GM21619 (cell line): ENCODE data around the gene CTTN.

Experiments used
- ATAC-seq: cut with Tn5 transposase; IDR thresholded peaks from one replicate; pipeline ENCODE4 v1.9.1; 2021; ENCODE audit not compliant: unreplicated experiment

CTTN gene

DNA sequence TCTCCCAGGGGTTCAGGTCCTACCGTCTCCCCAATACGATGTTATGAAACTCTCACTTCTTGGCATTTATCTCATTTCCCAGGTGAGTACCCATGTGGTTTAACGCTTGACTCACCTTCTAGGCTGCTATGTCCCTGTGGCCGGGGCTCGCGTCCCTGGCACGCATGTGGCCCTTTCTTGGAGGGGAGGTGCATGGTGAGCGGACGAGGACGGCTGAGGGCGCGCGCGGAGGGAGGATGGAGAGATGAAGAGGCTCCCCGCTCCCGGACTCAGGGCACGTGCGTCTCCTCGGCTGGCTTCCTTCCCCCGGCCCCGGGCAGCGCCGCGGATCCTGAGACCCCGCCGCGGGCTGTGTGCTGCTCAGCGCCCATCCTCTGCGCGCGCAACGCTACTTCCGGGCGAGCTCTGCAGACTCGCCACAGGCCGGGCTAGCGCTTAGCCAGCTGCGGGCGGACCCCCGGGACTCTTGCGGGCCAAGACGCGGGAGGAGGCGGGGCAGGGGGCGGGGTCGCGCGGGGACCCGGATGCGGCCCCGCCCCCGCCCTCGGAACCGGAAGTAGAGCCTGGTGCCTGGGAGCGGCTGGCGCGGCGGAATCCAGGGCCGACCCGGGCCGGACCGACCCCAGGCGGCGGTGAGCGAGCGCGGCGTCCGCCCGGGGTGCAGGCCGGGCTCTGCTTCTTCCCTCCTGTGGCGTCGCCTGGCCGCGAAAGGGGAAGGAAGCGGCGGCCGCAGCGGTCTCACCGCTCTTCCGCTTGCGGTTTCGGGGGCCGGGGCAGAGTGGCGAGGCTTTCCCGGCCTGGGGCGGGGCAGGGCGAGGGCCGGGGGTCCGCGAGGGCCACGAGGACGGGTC, at the start of gene CTTN:
Gene CTTN, plus strand, starts transcription at position 547 of the 851 bp plus-strand sequence. CDS start 8,769 bp downstream, outside the sequence.
- ATAC-seq, result no peak

DNA sequence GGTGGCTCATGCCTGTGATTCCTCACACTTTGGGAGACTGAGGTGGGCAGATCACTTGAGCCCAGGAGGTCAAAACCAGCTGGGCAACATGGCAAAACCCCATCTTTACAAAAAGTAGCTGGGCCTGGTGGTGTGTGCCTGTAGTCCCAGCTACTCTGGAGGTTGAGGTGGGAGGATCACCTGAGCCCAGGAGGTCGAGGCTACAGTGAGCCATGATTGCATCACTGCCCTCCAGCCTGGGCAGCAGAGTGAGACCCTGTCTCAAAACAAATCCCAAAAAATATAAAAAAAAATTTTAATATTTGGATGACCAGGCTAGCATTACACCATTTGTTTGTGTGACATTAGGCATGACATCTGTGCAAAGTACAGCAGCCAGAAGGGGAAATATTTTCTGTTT, 49.7 kb upstream of the CTTN start:
- ATAC-seq, result no peak

DNA sequence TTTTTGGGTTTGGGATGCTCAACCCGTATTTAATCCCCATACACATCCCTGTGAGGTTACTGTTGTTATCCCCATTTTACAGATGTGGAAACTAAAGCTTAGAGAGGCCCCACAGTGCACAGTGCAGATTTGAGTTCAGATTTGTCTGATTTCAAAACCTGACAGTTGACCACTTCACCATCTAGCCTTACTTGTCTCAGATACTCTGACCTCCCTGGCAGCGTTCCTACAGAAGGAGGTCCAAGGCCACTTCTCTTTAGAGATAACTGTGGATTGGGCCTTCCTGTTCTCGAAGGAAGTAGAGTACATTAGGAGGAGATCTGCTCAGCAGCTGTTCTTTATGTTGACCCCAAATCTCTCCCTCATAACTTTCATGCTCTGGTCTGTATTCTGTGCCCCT, 46.7 kb upstream of the CTTN start:
- ATAC-seq, result no peak

DNA sequence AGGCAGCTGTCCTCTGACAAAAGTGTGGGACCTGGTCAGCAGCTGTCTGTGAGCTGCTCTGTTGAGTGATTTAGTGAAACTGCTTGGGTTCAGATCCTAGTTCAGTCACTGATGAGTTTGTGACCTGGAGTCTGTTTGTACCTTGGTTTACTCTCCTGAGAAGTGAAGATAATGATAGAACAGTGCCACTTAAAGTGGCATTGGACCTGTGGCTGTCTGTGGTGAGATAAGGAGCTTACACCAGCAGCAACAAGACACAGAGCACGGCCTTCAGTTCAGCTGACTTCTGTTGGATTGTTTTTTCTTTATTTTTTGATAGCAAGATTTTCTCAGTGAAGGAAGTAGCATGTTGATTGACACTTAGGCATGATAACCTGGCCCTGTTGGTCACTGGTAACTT, 46.2 kb upstream of the CTTN start:
- no peak for ATAC-seq

DNA sequence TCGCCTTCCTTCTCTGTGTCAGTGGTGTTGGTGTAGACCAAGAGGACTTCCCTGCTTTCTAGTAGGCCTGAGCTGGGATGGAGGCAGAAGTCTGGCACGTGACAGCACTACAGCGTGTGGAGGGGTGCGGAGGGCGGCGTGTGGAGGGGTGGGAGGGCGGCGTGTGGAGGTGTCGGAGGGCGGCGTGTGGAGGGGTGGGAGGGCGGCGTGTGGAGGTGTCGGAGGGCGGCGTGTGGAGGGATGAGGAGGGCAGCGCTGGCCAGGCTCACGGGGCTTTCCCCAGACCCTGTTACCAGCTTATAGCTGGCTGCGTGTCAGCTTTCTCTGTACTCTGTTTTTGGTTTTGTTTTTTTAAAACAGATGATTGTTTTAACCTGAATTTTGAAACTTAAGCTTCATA, 45.7 kb upstream of the CTTN start:
- no peak for ATAC-seq

DNA sequence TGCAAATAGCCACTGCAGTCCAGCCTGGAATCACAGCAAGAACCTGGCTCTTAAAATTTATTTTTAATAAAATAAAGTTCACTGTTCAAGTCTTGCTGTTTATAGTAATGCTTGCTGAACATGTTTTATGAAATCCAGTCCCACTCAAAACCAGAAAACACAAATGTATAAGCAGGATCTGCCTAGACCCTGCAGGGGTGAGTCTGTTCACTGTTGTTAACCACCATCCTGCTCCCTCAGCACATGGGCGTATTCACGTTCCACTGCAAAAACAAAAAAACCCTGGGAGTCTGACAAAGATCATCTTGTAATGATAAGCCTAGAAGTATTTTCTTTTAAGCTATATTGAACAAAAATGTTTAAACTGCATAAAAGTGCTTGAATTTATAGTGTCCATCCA, 45.0 kb upstream of the CTTN start:
- no peak for ATAC-seq

DNA sequence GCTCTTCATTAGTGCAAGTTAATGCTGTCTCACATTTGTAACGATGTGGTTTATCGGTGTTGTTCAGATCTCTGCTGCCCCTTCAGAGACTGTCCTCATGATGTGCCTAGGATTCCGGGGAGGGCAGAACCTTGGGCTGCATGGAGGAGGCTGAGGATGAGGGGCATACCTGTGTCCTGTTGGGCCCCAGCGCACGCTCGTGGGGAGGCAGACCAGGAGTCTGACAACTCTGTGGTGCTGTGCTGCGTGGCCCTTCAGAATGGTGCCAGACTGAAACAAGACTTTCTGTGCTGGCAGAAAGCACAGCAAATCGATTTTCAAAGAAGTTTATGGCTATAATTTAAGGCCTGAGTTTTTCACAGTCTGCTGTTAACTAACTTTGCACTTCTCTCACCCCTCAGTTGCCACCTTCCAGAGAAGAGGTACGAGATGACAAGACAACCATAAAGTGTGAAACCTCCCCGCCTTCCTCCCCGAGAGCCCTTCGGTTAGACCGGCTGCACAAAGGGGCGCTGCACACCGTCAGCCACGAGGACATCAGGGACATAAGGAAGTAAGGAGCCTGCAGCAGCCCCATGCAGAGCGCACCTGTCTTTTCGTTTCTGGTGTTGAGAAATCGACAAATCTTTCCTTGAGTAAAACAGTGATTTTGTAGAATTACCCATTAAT, 44.3 kb upstream of the CTTN start:
- ATAC-seq, result no peak

DNA sequence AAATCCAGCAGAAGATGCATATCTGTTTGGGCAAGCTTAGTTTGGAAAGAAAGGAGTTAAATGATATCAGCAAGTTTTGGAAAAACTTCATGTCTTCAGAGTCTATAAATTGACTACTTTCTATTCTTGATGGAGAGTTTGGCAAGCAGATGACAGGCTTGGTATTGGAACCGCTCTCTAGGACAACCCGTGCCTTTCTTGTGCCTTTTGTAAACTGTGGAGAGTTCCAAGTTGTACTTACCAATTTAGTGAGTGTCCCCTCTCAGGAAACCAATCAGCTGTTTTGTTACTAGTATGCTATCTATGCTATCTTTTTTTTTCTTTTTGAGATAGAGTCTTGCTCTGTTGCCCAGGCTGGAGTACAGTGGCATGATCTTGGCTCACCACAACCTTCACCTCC, 43.7 kb upstream of the CTTN start:
- ATAC-seq, result no peak

DNA sequence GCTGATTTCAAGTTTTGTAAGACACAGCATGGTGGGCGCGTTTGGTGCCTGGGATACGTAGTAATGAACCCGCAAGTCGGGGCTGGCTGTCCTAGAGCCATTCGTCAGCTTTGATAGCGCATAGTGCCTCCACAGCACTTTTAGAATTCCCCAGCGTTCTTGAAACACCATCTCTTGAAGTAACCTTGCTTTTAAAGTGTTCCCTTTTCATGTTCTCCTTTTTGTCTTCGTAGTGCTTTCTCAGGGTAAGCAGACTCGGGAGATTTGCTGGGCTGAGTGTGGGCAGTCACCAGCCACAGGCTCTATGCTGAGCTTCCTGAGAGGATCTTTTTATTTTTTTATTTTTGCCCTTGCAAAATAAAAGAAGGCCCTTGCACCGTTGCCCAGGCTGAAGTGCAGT, 39.6 kb upstream of the CTTN start:
- ATAC-seq, result no peak

DNA sequence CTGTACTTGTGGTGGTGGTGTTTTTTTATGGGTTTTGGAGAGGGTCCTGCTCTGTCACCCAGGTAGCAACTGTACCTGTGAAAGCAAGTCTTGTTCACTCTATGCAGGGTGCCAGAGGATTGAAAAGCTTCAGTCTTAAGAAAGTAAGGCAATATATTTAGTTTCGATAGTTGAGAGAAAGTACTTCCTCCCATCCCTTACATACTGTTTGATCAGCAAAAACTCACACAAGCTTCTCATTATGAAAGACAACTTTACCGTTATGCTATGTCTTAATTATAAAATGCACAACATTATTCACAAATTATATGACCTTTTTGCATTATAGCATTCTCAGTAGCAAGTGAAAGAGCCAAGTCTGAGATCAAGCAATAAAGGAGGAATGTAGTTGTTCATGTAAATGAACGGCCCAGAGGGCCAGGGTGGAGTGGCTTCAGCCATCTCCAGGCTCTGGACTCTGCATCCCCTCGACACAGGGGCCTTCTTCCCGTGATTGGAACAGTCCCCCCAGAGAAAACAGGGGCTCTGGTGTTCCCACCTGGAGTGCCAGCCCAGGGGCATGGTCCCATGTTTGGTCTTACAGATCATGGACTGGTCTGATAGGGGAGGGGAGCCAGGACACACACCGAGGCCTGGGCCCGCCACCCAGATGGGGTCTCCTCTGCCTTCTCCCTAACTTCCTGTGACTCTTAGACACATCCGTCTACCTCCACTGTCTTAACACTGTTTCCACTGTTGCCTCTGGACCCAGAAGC, 38.7 kb upstream of the CTTN start:
- no peak for ATAC-seq

DNA sequence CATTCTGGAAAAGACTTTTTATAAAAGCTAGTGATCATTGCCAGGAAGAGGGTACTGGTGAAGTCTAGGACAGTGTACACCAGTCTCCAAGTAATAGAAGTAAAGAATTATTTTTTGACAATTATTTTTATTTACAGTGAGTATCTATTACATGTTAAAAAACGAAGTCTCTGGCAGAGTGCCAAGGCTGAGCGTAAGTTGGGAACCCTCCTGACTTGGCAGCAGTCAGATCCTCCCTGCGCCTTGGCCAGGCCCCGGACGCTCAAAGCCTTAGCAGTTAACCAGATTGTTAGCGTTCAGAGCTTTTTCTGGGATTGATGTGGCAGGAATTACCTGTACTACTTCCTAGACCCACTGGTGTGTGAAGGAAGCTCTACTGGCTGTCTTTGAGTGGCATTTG, 38.1 kb upstream of the CTTN start:
- ATAC-seq, result no peak

DNA sequence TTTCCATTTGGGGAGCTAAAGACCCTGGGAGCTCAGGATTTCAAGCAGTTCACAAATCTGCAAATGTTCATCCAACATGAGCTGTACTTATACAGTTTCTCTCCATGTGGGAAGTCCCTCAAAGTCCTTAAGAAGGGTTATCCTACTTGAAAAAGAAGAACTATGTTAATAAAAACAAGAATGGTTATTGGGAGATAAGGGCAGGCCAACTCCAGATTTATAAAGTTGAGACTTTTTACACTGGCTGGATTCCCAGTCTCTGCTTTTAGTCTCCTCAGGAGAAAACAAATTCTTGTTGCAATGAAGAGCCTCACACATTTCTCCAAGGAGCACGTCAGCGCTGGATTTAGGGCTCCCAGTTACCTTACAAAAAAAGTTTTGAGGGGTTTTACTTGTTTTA, 34.2 kb upstream of the CTTN start:
- ATAC-seq, result no peak

DNA sequence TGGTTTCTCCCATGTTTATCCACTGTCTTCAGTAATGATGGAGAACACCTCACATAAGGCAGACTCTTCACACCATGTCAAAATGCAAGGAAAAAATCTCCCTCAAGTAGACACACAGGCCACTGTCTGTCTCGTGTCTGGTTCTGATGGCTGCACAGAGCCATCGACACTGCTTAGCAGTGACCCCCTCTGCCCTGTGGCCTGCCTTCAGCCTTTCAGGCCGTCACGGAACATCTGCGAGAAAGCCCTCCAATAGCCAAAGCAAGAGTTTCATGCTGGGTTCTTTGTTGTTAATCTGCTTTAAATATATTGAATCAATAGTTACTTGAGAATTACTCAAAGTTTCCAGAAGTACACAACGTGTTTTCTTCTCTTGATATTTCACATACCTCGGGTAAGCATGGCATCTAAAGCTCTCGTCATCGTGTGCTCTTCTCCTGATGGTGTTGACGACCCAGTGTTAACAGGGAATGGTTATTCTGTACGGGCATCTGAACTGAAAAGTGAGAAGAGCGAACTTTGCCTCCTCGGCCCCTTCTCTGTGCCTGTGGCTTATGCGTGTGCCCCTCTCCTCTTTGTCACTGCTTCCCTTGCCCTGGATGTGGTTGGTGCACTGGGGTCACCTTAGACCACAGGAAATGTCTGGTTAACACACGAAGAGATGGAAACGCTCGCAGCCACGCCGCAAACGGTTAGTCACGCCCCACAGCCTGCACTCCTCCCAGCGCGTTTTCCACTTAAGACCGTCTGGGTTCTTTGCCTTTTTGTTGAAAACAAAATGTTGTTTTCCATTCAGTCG, 33.4 kb upstream of the CTTN start:
- ATAC-seq, result no peak

DNA sequence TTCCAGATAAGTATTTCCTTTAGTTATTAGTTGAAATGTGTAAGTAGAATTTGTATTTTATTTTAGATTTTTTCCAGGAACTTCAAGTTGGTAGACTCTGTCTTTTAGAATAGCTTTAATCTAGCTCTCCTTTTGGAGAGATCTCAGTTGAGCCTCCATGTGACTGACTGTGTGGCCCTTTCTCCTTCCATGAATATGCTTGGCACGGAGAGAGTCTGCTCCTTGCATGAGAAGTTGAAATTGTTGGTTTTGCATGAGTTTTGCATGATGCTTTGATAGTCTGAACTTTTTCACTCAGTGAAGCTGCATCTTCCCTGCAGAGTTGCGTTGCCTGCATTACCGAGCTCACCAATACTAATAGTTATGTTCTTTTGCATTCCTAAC, 32.8 kb upstream of the CTTN start:
- ATAC-seq, result no peak

DNA sequence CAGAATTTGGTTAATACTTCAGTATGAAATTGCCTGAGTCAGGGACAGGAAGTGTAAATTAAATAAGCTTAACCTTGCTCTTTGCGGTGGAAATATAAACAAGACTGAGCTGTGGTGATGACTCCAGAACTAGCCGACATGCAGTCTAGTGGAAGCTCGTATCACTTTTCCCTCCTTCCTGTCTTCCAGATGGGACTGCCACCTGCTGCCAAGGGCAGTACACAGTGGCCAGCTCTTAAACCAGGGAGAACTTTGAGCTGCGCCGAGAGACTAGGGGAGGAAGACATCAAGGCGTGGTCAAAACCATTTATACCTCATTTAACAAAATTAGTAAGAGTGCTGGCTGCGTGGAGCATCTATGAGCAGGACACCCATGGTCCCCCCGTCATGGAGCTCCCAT, 31.3 kb upstream of the CTTN start:
- no peak for ATAC-seq

DNA sequence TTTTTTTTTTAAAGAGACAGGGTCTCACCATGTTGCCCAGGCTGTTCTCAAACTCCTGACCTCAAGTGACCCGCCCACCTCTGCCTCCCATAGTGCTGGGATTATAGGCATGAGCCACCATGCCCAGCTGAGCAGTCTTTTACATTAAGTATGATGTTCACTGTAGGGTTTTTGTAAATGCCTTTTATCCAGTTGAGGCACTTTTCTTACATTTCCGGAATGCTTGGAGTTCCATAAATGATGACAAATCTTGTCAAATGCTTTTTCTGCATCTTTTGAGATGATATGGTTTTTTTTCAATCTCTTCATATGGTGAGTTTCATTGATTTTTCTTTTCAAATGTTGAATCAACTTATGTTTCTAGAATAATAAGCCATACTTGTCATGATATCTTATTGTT, 29.4 kb upstream of the CTTN start:
- ATAC-seq, result no peak

DNA sequence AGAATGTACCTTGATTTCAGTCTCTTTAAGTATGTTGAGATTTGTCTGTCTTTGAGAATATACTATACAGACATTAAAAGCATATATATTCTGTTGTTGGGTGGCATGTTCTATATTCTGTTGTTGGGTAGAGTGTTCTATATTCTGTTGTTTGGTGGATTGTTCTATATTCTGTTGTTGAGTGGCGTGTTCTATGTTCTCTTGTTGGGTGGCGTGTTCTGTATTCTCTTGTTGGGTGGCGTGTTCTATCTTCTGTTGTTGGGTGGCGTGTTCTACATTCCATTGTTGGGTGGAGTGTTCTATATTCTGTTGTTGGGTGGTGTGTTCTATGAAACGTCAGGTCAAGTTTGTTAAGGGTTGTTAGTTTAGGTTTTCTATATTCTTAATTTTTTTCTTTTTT, 27.1 kb upstream of the CTTN start:
- no peak for ATAC-seq

DNA sequence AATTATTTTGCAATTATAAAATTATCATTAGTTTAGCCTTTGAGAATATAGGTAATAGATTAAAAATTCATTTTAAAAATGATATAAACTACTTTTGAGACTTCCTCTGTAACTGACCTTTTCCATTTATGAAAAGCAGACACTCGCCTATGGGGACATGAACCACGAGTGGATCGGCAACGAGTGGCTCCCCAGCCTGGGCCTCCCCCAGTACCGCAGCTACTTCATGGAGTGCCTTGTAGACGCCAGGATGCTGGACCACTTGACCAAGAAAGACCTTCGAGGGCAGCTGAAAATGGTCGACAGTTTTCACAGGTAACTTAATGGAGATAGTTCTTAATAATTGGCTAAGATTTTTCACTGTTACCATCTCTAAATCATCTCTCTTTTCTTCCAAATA, 26.3 kb upstream of the CTTN start:
- ATAC-seq, result no peak

DNA sequence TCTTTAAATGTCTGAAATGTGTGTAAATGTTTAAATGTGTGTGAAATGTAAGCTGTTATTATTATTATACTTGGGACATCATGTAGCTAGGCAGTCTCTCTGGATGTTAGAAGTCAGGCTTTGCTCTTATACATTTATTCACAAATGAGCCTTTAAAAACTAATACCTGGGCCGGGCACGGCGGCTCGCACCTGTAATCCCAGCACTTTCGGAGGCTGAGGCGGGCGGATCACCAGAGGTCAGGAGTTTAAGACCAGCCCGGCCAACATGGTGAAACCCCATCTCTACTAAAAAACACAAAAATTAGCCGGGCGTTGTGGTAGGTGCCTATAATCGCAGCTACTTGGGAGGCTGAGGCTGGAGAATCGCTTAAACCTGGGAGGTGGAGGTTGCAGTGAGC, 21.7 kb upstream of the CTTN start:
- ATAC-seq, result no peak

DNA sequence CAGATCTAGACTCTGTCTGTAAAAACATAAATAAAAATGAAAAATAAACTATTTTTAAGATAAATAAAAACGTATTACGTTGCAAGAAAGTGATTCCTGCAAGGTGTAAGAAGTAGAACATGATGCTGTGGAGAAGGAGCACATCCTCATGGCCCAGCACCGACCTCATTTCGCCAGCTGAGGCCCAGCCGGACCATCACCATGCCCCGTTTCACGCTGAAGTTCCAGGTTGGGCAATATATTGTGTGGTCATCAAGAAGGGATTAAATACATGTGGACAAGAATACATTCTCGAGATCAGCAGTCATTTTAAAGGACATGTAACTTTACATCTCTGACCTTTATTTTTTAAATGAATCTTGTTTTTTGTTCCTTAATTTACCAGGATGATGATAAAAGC, 20.7 kb upstream of the CTTN start:
- no peak for ATAC-seq

DNA sequence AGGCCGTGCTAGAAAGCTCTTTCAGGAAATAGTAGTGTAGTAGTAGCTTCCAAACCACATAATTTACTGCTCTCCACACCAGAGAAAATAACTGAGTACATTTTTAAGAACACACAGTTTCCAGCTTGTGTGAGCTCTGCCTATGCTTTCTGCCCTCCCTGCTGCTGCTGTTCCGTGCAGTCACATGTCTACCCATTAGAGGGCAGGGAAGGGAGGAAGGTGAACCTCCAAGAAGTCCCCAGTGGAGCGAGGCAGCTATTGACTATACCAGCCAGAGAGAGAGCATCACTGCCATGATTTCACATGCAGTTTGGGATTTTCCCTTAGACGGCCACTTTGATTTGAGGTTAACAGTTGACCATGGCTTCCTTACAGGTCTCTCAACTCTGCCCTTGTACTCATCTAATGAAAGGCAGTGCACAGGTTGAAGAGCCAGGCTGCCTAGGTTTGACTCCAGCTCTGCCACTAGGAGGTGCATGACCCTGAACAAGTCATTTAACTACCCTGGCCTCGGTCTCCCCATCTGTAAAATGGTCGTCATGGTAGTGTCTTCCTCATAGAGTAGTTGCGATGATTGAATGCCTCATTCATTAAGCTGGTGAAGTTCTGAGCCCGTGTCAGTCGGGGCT, 19.7 kb upstream of the CTTN start:
- ATAC-seq, result no peak
